ENCODE measurements around the gene AKAP8L. TPM values are rescaled to one million over a fixed set of nuclear protein-coding genes. Genes with fewer than 3 reads are reported as not detected.
"Not testable (repeated sequence)": the region's sequence is repeated elsewhere in the genome, so short reads cannot be mapped to it uniquely, and the experiment has no call there.

Gene AKAP8L
- total and polyA plus RNA-seq, 12 donors, result 48.3 to 652 (median 131) TPM

DNA sequence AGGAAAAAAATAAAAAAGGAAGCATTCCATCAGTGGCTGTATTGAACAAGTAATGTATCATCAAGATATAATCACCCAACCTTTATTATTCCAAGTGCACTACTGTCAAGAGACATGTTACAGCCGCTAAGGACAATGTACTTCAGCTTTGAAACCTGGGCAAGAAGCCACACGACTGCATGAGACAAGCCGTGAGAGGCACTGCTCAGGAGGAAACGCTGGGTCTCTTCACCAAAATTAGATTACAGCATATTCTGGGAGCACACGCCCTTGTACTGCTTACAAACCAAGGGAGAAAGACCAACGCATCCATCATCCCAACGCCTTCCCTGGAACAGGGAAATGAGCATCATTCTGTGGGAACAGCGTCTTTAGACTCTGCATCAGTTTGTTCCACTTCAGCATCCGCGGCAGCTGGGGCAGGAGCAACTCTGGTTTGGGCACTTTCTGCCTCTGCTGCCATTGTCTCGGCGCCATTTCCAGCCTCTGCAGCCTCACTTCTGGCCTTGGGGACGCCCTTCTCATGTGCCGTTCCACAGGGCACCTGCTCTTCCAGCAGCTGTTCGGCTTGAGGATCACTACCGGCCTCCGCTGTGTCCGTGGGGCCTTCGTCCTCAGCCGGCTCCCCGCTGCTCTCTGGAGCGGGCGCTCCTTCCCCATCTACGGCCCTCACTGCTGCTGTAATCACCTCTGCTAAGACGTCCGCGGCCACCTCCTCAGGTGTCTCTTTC is 64.1 kb downstream of the AKAP8L start:
- H3K4me1 ChIP-seq (replicated peaks in 1 of 2), result no peaks in the 10 kb centered on the region
- intact Hi-C loops (cut with DNase I), result loop anchor here in 1 of 2 donors (10.0 kb wide), 1 partner anchor 180 kb away; no protein-coding TSS in a partner anchor
- DNase-seq, result no peak
- no peak for TF ChIP-seq POLR2A (IDR thresholded peaks at IDR 0.05)
- TF ChIP-seq, protein P1, sequence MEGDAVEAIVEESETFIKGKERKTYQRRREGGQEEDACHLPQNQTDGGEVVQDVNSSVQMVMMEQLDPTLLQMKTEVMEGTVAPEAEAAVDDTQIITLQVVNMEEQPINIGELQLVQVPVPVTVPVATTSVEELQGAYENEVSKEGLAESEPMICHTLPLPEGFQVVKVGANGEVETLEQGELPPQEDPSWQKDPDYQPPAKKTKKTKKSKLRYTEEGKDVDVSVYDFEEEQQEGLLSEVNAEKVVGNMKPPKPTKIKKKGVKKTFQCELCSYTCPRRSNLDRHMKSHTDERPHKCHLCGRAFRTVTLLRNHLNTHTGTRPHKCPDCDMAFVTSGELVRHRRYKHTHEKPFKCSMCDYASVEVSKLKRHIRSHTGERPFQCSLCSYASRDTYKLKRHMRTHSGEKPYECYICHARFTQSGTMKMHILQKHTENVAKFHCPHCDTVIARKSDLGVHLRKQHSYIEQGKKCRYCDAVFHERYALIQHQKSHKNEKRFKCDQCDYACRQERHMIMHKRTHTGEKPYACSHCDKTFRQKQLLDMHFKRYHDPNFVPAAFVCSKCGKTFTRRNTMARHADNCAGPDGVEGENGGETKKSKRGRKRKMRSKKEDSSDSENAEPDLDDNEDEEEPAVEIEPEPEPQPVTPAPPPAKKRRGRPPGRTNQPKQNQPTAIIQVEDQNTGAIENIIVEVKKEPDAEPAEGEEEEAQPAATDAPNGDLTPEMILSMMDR (IDR thresholded peaks at IDR 0.05), result no peak
- H3K27ac ChIP-seq, result no peak overlapping the region
- 83 to 86% (median 84%) methylated on average over 23 to 27 of the region's 27 CpGs for WGBS, 4 donors
- H3K9me3 ChIP-seq (replicated peaks in 1 of 3), result no peaks in the 10 kb centered on the region
- no peaks in the 10 kb centered on the region for H3K27me3 ChIP-seq
- no peak overlapping the region for H3K4me3 ChIP-seq
- peaks cover 0 to 64% of the 10 kb centered on the region in 2 donors for H3K36me3 ChIP-seq (replicated peaks in 1 of 2)

DNA sequence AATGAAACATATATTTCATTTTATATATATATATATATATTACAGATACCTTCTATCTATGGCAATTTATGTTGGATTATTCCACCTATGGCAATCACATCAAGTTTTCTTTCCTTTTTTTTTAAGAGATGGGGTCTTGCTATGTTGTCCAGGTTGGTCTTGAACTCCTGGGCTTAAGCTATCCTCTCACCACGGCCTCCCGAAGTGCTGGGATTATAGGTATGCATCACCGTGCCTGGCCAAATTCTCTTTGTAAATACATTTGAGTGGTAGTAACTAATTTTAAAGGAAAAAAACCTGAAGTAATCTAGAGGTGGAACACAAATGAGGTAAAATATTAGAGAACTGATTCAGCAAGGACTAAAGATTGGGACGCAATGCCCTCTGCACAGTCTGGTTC is 64.9 kb downstream of the AKAP8L start:
- intact Hi-C loops (cut with DNase I), result loop anchor here in 1 of 2 donors (10.0 kb wide), 1 partner anchor 179 kb away; no protein-coding TSS in a partner anchor
- Histone ChIP-seq H3K9me3 (replicated peaks in 1 of 3) (no peaks in the 10 kb centered on the region), H3K27me3 (no peaks in the 10 kb centered on the region), H3K36me3 (replicated peaks in 1 of 2) (peaks cover 0 to 56% of the 10 kb centered on the region in 2 donors), H3K4me1 (replicated peaks in 1 of 2) (no peaks in the 10 kb centered on the region), H3K27ac (no peak overlapping the region), H3K4me3 (no peak overlapping the region)
- DNase-seq, result no peak
- TF ChIP-seq POLR2A (IDR thresholded peaks at IDR 0.05), result no peak
- TF ChIP-seq, protein P1 (IDR thresholded peaks at IDR 0.05), result no peak
- 46 to 93% (median 70%) methylated on average over 4 of the region's 4 CpGs for WGBS, 4 donors

DNA sequence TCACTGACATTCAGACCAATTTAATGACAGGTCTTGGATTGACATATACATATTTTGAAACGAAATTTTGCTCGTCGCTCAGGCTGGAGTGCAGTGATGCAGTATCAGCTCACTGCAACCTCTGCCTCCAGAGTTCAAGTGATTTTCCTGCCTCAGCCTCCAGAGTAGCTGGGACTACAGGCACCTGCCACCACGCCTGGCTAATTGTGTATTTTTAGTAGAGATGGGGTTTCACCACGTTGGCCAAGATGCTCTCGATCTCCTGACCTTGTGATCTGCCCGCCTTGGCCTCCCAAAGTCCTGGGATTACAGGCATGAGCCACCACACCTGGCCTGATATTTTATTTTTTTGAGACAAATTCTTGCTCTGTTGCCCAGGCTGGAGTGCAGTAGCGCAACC is 66.3 kb downstream of the AKAP8L start:
- WGBS, 4 donors, result 82 to 90% (median 88%) methylated on average over 6 to 8 of the region's 8 CpGs

DNA sequence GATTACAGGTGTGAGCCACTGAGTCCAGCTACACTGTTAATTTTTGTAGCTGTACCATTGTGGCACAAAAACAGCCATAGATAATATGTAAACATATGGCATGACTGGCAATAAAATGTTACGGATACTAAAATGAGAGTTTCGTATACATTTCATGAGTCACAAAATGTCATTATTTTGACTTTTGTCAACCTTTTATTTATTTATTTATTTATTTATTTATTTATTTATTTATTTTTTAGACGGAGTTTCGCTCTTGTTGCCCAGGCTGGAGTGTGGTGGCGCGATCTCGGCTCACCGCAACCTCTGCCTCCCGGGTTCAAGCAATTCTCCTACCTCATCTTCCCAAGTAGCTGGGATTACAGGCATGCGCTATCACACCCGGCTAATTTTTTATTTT is 77.5 kb downstream of the AKAP8L start:
- H3K4me3 ChIP-seq; intact Hi-C loops (cut with DNase I); H3K4me1 ChIP-seq (replicated peaks in 1 of 2); H3K9me3 ChIP-seq (replicated peaks in 1 of 3); DNase-seq; H3K27me3 ChIP-seq; H3K27ac ChIP-seq: not testable (repeated sequence)
- H3K36me3 ChIP-seq (replicated peaks in 1 of 2), result peaks cover 0 to 14% of the 10 kb centered on the region in 2 donors
- WGBS, 4 donors, result 94 to 98% (median 97%) methylated on average over 11 of the region's 11 CpGs

More for the DNA sequence above, 66.3 kb downstream of the AKAP8L start:
- H3K9me3 ChIP-seq (replicated peaks in 1 of 3); H3K27me3 ChIP-seq; H3K4me3 ChIP-seq; H3K4me1 ChIP-seq (replicated peaks in 1 of 2); DNase-seq; H3K27ac ChIP-seq: not testable (repeated sequence)
- intact Hi-C loops (cut with DNase I), result loop anchor here in 1 of 2 donors (10.0 kb wide), 1 partner anchor 178 kb away; no protein-coding TSS in a partner anchor
- H3K36me3 ChIP-seq (replicated peaks in 1 of 2), result peaks cover 0 to 42% of the 10 kb centered on the region in 2 donors

DNA sequence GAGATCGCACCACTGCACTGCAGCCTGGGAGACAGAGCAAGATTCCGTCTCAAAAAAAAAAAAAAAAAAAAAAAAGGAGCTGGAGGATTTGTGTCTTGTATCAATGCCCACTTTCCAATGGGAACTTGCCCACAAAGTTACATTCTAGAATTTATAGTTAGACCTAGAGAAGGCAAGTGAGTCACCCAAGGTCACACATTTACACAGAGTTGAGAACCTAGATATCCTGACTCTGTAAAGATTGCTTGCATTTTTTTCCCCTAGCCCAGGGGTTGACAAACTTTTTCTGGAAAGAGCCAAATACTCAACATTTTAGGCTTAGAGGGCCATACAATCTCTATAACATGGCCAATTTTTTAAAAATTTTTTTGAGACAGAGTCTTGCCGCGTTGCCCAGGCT is 78.7 kb downstream of the AKAP8L start:
- H3K27ac ChIP-seq, result peak overlapping the region in 3 of 5 donors; percentile 10 to 70 (median 28)
- peak in 5 of 7 donors; percentile 31 to 70 (median 51) for DNase-seq
- H3K4me3 ChIP-seq, result no peak overlapping the region
- intact Hi-C loops (cut with DNase I), result no loop called here
- H3K36me3 ChIP-seq (replicated peaks in 1 of 2), result peaks cover 0 to 6% of the 10 kb centered on the region in 2 donors
- H3K9me3 ChIP-seq (replicated peaks in 1 of 3), result no peaks in the 10 kb centered on the region
- peaks cover 14% of the 10 kb centered on the region in 2 donors for H3K4me1 ChIP-seq (replicated peaks in 1 of 2)
- H3K27me3 ChIP-seq, result no peaks in the 10 kb centered on the region
- WGBS, 4 donors, result 59 to 71% (median 66%) methylated on average over 4 of the region's 4 CpGs
- TF ChIP-seq, protein P1 (IDR thresholded peaks at IDR 0.05), result no peak
- no peak for TF ChIP-seq POLR2A (IDR thresholded peaks at IDR 0.05)
